NCI-H2196 treated with DMSO at 0.1 percent for 48 hours (cell line): ENCODE data around the gene HCST.
"Not testable (repeated sequence)": the region's sequence is repeated elsewhere in the genome, so short reads cannot be mapped to it uniquely, and the experiment has no call there.

Experiments used
- DNase-seq: peaks from one replicate; lab custom pipeline; 2025; ENCODE audit not compliant: unreplicated experiment; lab: John Stamatoyannopoulos, UW

HCST gene

GRCh38 chr19:35903550-35904179 is 1.3 kb downstream of the HCST start:
- DNase-seq, result peak; percentile 12

GRCh38 chr19:35904311-35905068 is 2.2 kb downstream of the HCST start:
- no peak for DNase-seq

GRCh38 chr19:35905178-35905727 is 2.9 kb downstream of the HCST start:
- DNase-seq, result no peak

GRCh38 chr19:35907377-35907745 is 5.0 kb downstream of the HCST start:
- DNase-seq, result no peak

- no peak for DNase-seq
Observed at GRCh38 chr19:35908010-35908441, 5.7 kb downstream of the HCST start, which contains the start of gene TYROBP. Gene TYROBP (minus strand): TSS chr19:35908295. CDS start chr19:35908228, 67 bp downstream.

GRCh38 chr19:35908973-35909683 is 6.8 kb downstream of the HCST start:
- DNase-seq, result no peak

GRCh38 chr19:35909684-35910035 is 7.3 kb downstream of the HCST start:
- no peak for DNase-seq

- not testable (repeated sequence) for DNase-seq
Observed at GRCh38 chr19:35910355-35910754, 8.0 kb downstream of the HCST start.

- DNase-seq, result no peak
Observed at GRCh38 chr19:35911173-35911572, 8.8 kb downstream of the HCST start.

- DNase-seq, result peak; percentile 39
Observed at GRCh38 chr19:35911790-35912189, 9.5 kb downstream of the HCST start.

- no peak for DNase-seq
Observed at GRCh38 chr19:35913589-35913988, 11.3 kb downstream of the HCST start.

GRCh38 chr19:35915443-35915842 is 13.1 kb downstream of the HCST start:
- no peak for DNase-seq

GRCh38 chr19:35919306-35919705 is 17.0 kb downstream of the HCST start:
- no peak for DNase-seq

- no peak for DNase-seq
Observed at GRCh38 chr19:35921012-35921411, 18.7 kb downstream of the HCST start.

- DNase-seq, result no peak
Observed at GRCh38 chr19:35925501-35925900, 23.2 kb downstream of the HCST start.

- no peak for DNase-seq
Observed at GRCh38 chr19:35928507-35928906, 26.2 kb downstream of the HCST start.

GRCh38 chr19:35929876-35930275 is 27.5 kb downstream of the HCST start:
- DNase-seq, result no peak

GRCh38 chr19:35931161-35931873 is 29.0 kb downstream of the HCST start:
- peak; percentile 98 for DNase-seq

GRCh38 chr19:35931874-35932202 is 29.5 kb downstream of the HCST start:
- no peak for DNase-seq

GRCh38 chr19:35932291-35932936 is 30.1 kb downstream of the HCST start:
- no peak for DNase-seq
